ENCODE results near the gene MARCHF2. TPM values are rescaled to one million over a fixed set of nuclear protein-coding genes. Genes with fewer than 3 reads are reported as not detected.
A peak's percentile ranks its signal among the peaks of the same experiment; 100 is the strongest.

MARCHF2 gene
- total RNA-seq, 1 donor from 2014 or later: 38.1 TPM

GRCh38 chr19:8459095-8459494 is 46.0 kb downstream of the MARCHF2 start:
- H3K27ac ChIP-seq (ENCODE audit: low read depth, low read length): peak overlapping the region; percentile 48
- peaks cover 71 to 82% (median 81%) of the 10 kb centered on the region in 3 donors for H3K4me1 ChIP-seq (ENCODE audit: control insufficient read depth in 3 of 3, insufficient read depth in 3 of 3, low read length in 3 of 3)
- H3K4me3 ChIP-seq (ENCODE audit: low read length in 3 of 3): peak overlapping the region in 1 of 3 donors; percentile 35
- H3K36me3 ChIP-seq (ENCODE audit: control insufficient read depth in 3 of 3, insufficient read depth in 3 of 3, low read length in 3 of 3): peaks cover 12 to 18% (median 13%) of the 10 kb centered on the region in 3 donors
- H3K27me3 ChIP-seq (ENCODE audit: control insufficient read depth in 3 of 3, insufficient read depth in 3 of 3, low read length in 3 of 3): no peaks in the 10 kb centered on the region
- H3K9ac ChIP-seq (ENCODE audit: low read depth in 1 of 3, low read length in 3 of 3): peak overlapping the region in 1 of 3 donors; percentile 36
- H3K9me3 ChIP-seq (ENCODE audit: control insufficient read depth in 3 of 3, low read length in 3 of 3): no peaks in the 10 kb centered on the region

GRCh38 chr19:8459520-8460270 is 46.6 kb downstream of the MARCHF2 start:
- peaks cover 65 to 76% (median 76%) of the 10 kb centered on the region in 3 donors for H3K4me1 ChIP-seq (ENCODE audit: control insufficient read depth in 3 of 3, insufficient read depth in 3 of 3, low read length in 3 of 3)
- H3K27ac ChIP-seq (ENCODE audit: low read depth, low read length): peak overlapping the region; percentile 48
- H3K9ac ChIP-seq (ENCODE audit: low read depth in 1 of 3, low read length in 3 of 3): peak overlapping the region in 2 of 3 donors; percentile 25 to 36
- no peaks in the 10 kb centered on the region for H3K27me3 ChIP-seq (ENCODE audit: control insufficient read depth in 3 of 3, insufficient read depth in 3 of 3, low read length in 3 of 3)
- H3K4me3 ChIP-seq (ENCODE audit: low read length in 3 of 3): peak overlapping the region in 1 of 3 donors; percentile 44
- peaks cover 15 to 20% (median 15%) of the 10 kb centered on the region in 3 donors for H3K36me3 ChIP-seq (ENCODE audit: control insufficient read depth in 3 of 3, insufficient read depth in 3 of 3, low read length in 3 of 3)
- H3K9me3 ChIP-seq (ENCODE audit: control insufficient read depth in 3 of 3, low read length in 3 of 3): no peaks in the 10 kb centered on the region

GRCh38 chr19:8460516-8461298 is 47.6 kb downstream of the MARCHF2 start:
- no peaks in the 10 kb centered on the region for H3K9me3 ChIP-seq (ENCODE audit: control insufficient read depth in 3 of 3, low read length in 3 of 3)
- peaks cover 63 to 70% (median 68%) of the 10 kb centered on the region in 3 donors for H3K4me1 ChIP-seq (ENCODE audit: control insufficient read depth in 3 of 3, insufficient read depth in 3 of 3, low read length in 3 of 3)
- H3K27ac ChIP-seq (ENCODE audit: low read depth, low read length): peak overlapping the region; percentile 48
- no peak overlapping the region for H3K4me3 ChIP-seq (ENCODE audit: low read length in 3 of 3)
- peaks cover 25 to 27% (median 26%) of the 10 kb centered on the region in 3 donors for H3K36me3 ChIP-seq (ENCODE audit: control insufficient read depth in 3 of 3, insufficient read depth in 3 of 3, low read length in 3 of 3)
- no peaks in the 10 kb centered on the region for H3K27me3 ChIP-seq (ENCODE audit: control insufficient read depth in 3 of 3, insufficient read depth in 3 of 3, low read length in 3 of 3)
- no peak overlapping the region for H3K9ac ChIP-seq (ENCODE audit: low read depth in 1 of 3, low read length in 3 of 3)

- H3K27ac ChIP-seq (ENCODE audit: low read depth, low read length): no peak overlapping the region
- H3K9me3 ChIP-seq (ENCODE audit: control insufficient read depth in 3 of 3, low read length in 3 of 3): no peaks in the 10 kb centered on the region
- H3K27me3 ChIP-seq (ENCODE audit: control insufficient read depth in 3 of 3, insufficient read depth in 3 of 3, low read length in 3 of 3): no peaks in the 10 kb centered on the region
- no peak overlapping the region for H3K9ac ChIP-seq (ENCODE audit: low read depth in 1 of 3, low read length in 3 of 3)
- peaks cover 57 to 65% (median 63%) of the 10 kb centered on the region in 3 donors for H3K4me1 ChIP-seq (ENCODE audit: control insufficient read depth in 3 of 3, insufficient read depth in 3 of 3, low read length in 3 of 3)
- H3K36me3 ChIP-seq (ENCODE audit: control insufficient read depth in 3 of 3, insufficient read depth in 3 of 3, low read length in 3 of 3): peaks cover 25 to 30% (median 27%) of the 10 kb centered on the region in 3 donors
- no peak overlapping the region for H3K4me3 ChIP-seq (ENCODE audit: low read length in 3 of 3)
Observed at GRCh38 chr19:8461376-8461775, 48.3 kb downstream of the MARCHF2 start.

- Histone ChIP-seq H3K4me1 (ENCODE audit: control insufficient read depth in 3 of 3, insufficient read depth in 3 of 3, low read length in 3 of 3) (peaks cover 52 to 59% (median 58%) of the 10 kb centered on the region in 3 donors), H3K27me3 (ENCODE audit: control insufficient read depth in 3 of 3, insufficient read depth in 3 of 3, low read length in 3 of 3) (no peaks in the 10 kb centered on the region)
Observed at GRCh38 chr19:8461891-8462290, 48.8 kb downstream of the MARCHF2 start.

GRCh38 chr19:8462571-8462970 is 49.5 kb downstream of the MARCHF2 start:
- Histone ChIP-seq H3K36me3 (ENCODE audit: control insufficient read depth in 3 of 3, insufficient read depth in 3 of 3, low read length in 3 of 3) (peaks cover 26 to 38% (median 35%) of the 10 kb centered on the region in 3 donors), H3K27me3 (ENCODE audit: control insufficient read depth in 3 of 3, insufficient read depth in 3 of 3, low read length in 3 of 3) (no peaks in the 10 kb centered on the region), H3K4me3 (ENCODE audit: low read length in 3 of 3) (no peak overlapping the region), H3K9ac (ENCODE audit: low read depth in 1 of 3, low read length in 3 of 3) (no peak overlapping the region), H3K9me3 (ENCODE audit: control insufficient read depth in 3 of 3, low read length in 3 of 3) (no peaks in the 10 kb centered on the region), H3K4me1 (ENCODE audit: control insufficient read depth in 3 of 3, insufficient read depth in 3 of 3, low read length in 3 of 3) (peaks cover 48 to 53% (median 53%) of the 10 kb centered on the region in 3 donors), H3K27ac (ENCODE audit: low read depth, low read length) (no peak overlapping the region)

More at GRCh38 chr19:8461891-8462290, 48.8 kb downstream of the MARCHF2 start:
- H3K9me3 ChIP-seq (ENCODE audit: control insufficient read depth in 3 of 3, low read length in 3 of 3): no peaks in the 10 kb centered on the region
- H3K9ac ChIP-seq (ENCODE audit: low read depth in 1 of 3, low read length in 3 of 3): no peak overlapping the region
- peaks cover 22 to 32% (median 31%) of the 10 kb centered on the region in 3 donors for H3K36me3 ChIP-seq (ENCODE audit: control insufficient read depth in 3 of 3, insufficient read depth in 3 of 3, low read length in 3 of 3)
- peak overlapping the region in 1 of 3 donors; percentile 2 for H3K4me3 ChIP-seq (ENCODE audit: low read length in 3 of 3)
- peak overlapping the region; percentile 8 for H3K27ac ChIP-seq (ENCODE audit: low read depth, low read length)

- H3K4me3 ChIP-seq (ENCODE audit: low read length in 3 of 3): no peak overlapping the region
- no peaks in the 10 kb centered on the region for H3K27me3 ChIP-seq (ENCODE audit: control insufficient read depth in 3 of 3, insufficient read depth in 3 of 3, low read length in 3 of 3)
- H3K27ac ChIP-seq (ENCODE audit: low read depth, low read length): no peak overlapping the region
- no peaks in the 10 kb centered on the region for H3K9me3 ChIP-seq (ENCODE audit: control insufficient read depth in 3 of 3, low read length in 3 of 3)
- H3K9ac ChIP-seq (ENCODE audit: low read depth in 1 of 3, low read length in 3 of 3): no peak overlapping the region
- peaks cover 41 to 46% (median 45%) of the 10 kb centered on the region in 3 donors for H3K4me1 ChIP-seq (ENCODE audit: control insufficient read depth in 3 of 3, insufficient read depth in 3 of 3, low read length in 3 of 3)
- H3K36me3 ChIP-seq (ENCODE audit: control insufficient read depth in 3 of 3, insufficient read depth in 3 of 3, low read length in 3 of 3): peaks cover 30 to 41% (median 40%) of the 10 kb centered on the region in 3 donors
Observed at GRCh38 chr19:8463365-8463764, 50.3 kb downstream of the MARCHF2 start.

GRCh38 chr19:8466018-8466417 is 52.9 kb downstream of the MARCHF2 start:
- peaks cover 15 to 20% (median 20%) of the 10 kb centered on the region in 3 donors for H3K4me1 ChIP-seq (ENCODE audit: control insufficient read depth in 3 of 3, insufficient read depth in 3 of 3, low read length in 3 of 3)
- H3K36me3 ChIP-seq (ENCODE audit: control insufficient read depth in 3 of 3, insufficient read depth in 3 of 3, low read length in 3 of 3): peaks cover 54 to 65% (median 64%) of the 10 kb centered on the region in 3 donors
- no peak overlapping the region for H3K4me3 ChIP-seq (ENCODE audit: low read length in 3 of 3)
- H3K9me3 ChIP-seq (ENCODE audit: control insufficient read depth in 3 of 3, low read length in 3 of 3): no peaks in the 10 kb centered on the region
- no peak overlapping the region for H3K27ac ChIP-seq (ENCODE audit: low read depth, low read length)
- no peaks in the 10 kb centered on the region for H3K27me3 ChIP-seq (ENCODE audit: control insufficient read depth in 3 of 3, insufficient read depth in 3 of 3, low read length in 3 of 3)
- no peak overlapping the region for H3K9ac ChIP-seq (ENCODE audit: low read depth in 1 of 3, low read length in 3 of 3)

- no peak overlapping the region for H3K27ac ChIP-seq (ENCODE audit: low read depth, low read length)
- peaks cover under 1 to 1% (median 1%) of the 10 kb centered on the region in 3 donors for H3K4me1 ChIP-seq (ENCODE audit: control insufficient read depth in 3 of 3, insufficient read depth in 3 of 3, low read length in 3 of 3)
- no peak overlapping the region for H3K9ac ChIP-seq (ENCODE audit: low read depth in 1 of 3, low read length in 3 of 3)
- no peaks in the 10 kb centered on the region for H3K9me3 ChIP-seq (ENCODE audit: control insufficient read depth in 3 of 3, low read length in 3 of 3)
- no peak overlapping the region for H3K4me3 ChIP-seq (ENCODE audit: low read length in 3 of 3)
- H3K36me3 ChIP-seq (ENCODE audit: control insufficient read depth in 3 of 3, insufficient read depth in 3 of 3, low read length in 3 of 3): peaks cover 65 to 79% (median 77%) of the 10 kb centered on the region in 3 donors
- H3K27me3 ChIP-seq (ENCODE audit: control insufficient read depth in 3 of 3, insufficient read depth in 3 of 3, low read length in 3 of 3): no peaks in the 10 kb centered on the region
Observed at GRCh38 chr19:8468124-8468523, 55.0 kb downstream of the MARCHF2 start.

Measured in skeletal muscle tissue (tissue), 4 donors.